ENCODE data around the gene CTNNBL1.

The CTNNBL1 gene

DNA sequence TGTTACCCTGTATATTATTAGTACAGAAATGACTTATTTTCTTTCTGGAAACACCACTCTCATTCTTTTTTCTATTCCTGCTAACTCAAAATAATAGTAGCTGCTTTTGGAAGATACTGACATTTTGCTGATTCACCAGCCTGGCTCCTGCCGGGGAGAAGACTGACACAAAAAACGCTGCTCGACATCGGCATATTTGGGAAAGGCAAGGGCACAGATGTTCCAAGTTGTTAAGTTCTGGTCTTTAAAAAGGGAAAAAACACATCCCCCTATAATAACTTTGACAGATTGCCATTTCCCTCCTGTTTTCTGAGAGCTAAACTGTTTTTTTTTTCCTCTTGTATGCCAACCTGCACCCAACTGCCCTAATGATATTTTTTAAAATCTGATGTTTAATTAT, 55.4 kb downstream of the CTNNBL1 start:
- H3K4me3 ChIP-seq (ENCODE audit: low read length) = no peak overlapping the region
- TF ChIP-seq, protein P1, sequence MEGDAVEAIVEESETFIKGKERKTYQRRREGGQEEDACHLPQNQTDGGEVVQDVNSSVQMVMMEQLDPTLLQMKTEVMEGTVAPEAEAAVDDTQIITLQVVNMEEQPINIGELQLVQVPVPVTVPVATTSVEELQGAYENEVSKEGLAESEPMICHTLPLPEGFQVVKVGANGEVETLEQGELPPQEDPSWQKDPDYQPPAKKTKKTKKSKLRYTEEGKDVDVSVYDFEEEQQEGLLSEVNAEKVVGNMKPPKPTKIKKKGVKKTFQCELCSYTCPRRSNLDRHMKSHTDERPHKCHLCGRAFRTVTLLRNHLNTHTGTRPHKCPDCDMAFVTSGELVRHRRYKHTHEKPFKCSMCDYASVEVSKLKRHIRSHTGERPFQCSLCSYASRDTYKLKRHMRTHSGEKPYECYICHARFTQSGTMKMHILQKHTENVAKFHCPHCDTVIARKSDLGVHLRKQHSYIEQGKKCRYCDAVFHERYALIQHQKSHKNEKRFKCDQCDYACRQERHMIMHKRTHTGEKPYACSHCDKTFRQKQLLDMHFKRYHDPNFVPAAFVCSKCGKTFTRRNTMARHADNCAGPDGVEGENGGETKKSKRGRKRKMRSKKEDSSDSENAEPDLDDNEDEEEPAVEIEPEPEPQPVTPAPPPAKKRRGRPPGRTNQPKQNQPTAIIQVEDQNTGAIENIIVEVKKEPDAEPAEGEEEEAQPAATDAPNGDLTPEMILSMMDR (IDR thresholded peaks at IDR 0.05; ENCODE audit: insufficient read depth, low read depth, low read length, missing control alignments) = no peak
- DNase-seq (ENCODE audit: low read depth) = no peak

DNA sequence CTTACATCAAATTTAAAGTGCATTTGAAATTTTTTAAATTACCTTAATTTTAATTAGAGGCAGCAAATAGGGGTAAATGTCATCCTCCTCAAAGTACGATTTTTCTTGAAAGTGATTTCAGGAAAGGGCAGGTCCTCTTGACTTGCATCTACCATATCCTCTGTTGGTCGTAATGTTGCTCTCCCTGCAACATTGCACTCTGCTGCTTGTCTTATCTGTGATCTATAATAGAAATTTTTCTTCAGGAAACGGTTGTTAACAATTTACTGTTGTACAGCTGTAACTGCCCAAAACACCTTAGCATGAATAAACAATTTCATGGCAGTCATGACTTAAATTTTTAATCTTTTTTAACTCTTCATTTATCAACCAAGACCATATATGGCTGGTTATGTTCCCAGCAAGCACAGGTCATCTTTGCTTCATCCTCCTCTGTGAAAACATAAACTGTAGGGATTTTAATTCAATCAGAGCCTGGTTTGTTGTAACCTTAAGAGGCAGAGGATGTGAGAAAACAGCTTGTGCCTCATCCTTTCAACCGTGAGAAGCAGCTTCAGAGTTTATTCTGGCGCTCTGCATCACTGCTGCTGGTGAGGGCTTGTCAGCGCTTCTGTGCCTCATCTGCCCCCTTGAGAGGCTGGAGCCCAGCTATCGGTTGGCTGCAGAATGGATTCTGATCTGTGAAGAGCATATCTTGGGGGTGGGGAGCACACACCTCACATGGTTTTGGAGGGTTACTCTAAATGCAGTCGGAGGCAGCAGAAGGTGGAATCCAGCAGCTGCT, 56.0 kb downstream of the CTNNBL1 start:
- TF ChIP-seq, protein P1 (IDR thresholded peaks at IDR 0.05; ENCODE audit: insufficient read depth, low read depth, low read length, missing control alignments) = no peak
- no peak for DNase-seq (ENCODE audit: low read depth)
- no peak overlapping the region for H3K4me3 ChIP-seq (ENCODE audit: low read length)

DNA sequence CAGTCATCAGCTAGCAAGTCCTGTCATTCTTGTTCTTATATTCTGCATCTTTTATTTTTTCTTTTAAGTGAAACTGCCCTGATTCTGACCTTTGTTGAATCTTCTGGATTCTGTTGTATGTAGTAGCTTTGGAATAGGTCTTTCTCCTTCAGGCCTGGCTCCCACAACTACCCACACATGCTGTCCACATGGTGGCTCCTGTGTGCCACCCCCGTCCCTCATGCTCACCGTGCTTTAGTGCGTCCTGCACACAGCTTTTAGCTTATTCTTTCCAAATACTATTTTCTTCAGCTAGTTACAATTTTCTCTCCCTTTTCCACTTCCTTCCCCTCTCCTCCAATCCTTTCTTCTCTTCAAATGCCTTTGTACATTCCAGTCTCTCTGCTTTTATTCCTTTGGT, 61.8 kb downstream of the CTNNBL1 start:
- peak; percentile 5 for DNase-seq (ENCODE audit: low read depth)
- TF ChIP-seq, protein P1 (IDR thresholded peaks at IDR 0.05; ENCODE audit: insufficient read depth, low read depth, low read length, missing control alignments) = peak; percentile 9
- H3K4me3 ChIP-seq (ENCODE audit: low read length) = no peak overlapping the region

DNA sequence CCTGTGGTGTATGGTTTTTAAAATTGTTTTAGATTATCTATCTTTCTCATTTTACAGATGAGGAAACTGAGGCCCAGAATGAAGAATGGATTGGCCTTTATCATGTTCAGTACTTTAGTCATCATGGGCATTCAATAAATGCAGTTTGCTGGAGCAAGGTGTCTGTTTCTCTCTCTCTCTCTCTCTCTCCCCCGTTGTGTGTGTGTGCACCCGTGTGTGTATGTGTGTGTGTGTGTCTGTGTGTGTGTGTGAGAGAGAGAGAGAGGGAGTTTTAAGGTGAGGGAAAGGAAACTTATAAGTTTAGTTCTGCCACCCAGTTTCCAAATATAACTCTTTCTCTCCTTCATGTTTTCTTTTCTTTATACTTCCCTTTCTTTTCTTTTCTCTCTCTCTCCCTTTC, 62.4 kb downstream of the CTNNBL1 start:
- no peak overlapping the region for H3K4me3 ChIP-seq (ENCODE audit: low read length)
- DNase-seq (ENCODE audit: low read depth) = no peak
- TF ChIP-seq, protein P1 (IDR thresholded peaks at IDR 0.05; ENCODE audit: insufficient read depth, low read depth, low read length, missing control alignments) = no peak

DNA sequence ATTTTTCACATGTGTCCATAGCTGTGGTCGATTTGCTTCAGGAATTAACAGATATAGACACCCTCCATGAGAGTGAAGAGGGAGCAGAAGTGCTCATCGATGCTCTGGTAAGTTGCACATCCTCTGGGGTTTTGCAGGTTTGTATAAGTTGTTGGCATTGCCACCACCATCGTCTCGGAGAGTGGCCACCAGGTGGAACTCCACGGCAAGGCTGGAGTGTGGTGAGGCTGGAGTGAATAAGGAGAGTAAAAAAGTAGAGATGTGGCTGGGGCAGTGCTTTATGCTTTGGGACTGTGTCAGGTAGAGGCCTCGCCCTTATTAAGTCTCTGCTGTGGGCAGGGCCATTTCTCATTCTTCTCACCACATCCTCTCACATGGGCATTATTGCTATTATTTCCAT, 63.7 kb downstream of the CTNNBL1 start:
- DNase-seq (ENCODE audit: low read depth) = peak; percentile 16
- H3K4me3 ChIP-seq (ENCODE audit: low read length) = no peak overlapping the region
- TF ChIP-seq, protein P1 (IDR thresholded peaks at IDR 0.05; ENCODE audit: insufficient read depth, low read depth, low read length, missing control alignments) = peak; percentile 15

DNA sequence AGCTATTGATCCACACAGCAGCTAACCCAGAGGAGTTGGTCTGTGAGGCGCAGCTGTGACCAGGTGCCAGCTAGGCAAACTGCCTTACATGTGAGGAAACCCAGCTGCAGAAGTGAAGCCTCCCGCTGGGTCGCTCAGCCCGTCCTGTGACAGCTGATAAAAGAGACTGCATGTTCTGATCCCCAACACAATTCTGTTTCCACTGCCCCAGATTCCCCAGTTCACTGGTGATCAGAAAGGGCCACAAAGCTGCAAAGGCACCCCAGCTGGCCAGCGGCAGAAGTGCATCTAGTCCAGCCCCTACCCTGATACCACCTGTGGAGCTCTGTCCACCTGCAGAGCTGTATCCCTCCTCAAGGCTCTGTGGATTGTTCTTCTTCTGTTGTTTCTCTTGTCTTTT, 64.5 kb downstream of the CTNNBL1 start:
- no peak overlapping the region for H3K4me3 ChIP-seq (ENCODE audit: low read length)
- TF ChIP-seq, protein P1 (IDR thresholded peaks at IDR 0.05; ENCODE audit: insufficient read depth, low read depth, low read length, missing control alignments) = peak; percentile 35
- no peak for DNase-seq (ENCODE audit: low read depth)

DNA sequence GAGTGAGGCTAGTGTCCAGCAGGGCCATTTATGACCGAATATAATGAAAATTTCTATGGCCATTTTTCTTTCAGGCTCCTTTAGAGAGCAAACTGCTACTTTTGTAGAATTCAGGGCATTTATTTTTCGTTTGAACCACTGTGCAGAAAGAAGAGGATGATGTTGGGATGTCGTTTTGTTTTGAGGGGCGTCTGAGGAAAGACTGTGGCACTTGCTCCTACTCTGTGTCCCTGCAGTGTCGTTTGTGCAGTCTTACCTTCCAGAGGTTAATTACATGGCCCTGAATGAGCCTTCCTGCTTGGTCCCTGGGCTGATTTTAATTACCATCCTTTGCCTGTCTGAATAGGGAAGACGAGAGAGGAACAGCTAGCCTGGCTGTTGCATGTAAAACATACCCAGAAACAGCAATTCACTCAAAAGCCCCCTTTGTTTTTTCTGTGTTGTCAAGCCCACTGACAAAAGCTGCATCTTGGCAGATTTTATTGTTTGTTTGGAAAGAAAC, 65.3 kb downstream of the CTNNBL1 start:
- H3K4me3 ChIP-seq (ENCODE audit: low read length) = no peak overlapping the region
- TF ChIP-seq, protein P1 (IDR thresholded peaks at IDR 0.05; ENCODE audit: insufficient read depth, low read depth, low read length, missing control alignments) = no peak
- no peak for DNase-seq (ENCODE audit: low read depth)
